Activated T-helper 1 cell treated with anti-CD3 and anti-CD28 coated beads, Interleukin-12 subunit alpha, Interleukin-12 subunit beta, Interleukin-2, Interleukin-4 antibody, amounts not matched to agents 30 ng/mL and 10 ng/mL and 1 ng/mL, durations not matched to agents 14 hours and 24 hours and 36 hours (primary cell): ENCODE data around the gene ZNF330. TPM values are rescaled to one million over a fixed set of nuclear protein-coding genes. Genes with fewer than 3 reads are reported as not detected.

Experiments
- total RNA-seq: library from RNA; stranded (reverse); gene quantifications from 2 replicates; pipeline ENCODE4 v1.2.3, GENCODE V29; 2022

The ZNF330 gene
- total RNA-seq, 1 donor from 2014 or later: 62.9 TPM

Other genes with a start within 250 kb of the ZNF330 start
- 0.07 TPM in 1 of 2 replicates, not detected in the other for gene RNF150, start 87.4 kb upstream of the ZNF330 start, total RNA-seq